Kidney (tissue), 14 donors: ENCODE results near the gene POGLUT3. TPM values are rescaled to one million over a fixed set of nuclear protein-coding genes. Genes with fewer than 3 reads are reported as not detected.

Experiments
- DNase-seq, 5 donors: peaks; one replicate each; pipeline ENCODE4 v3.0.0-alpha.2; 2013 to 2020
- FAIRE-seq: peaks from 2 replicates; lab custom pipeline; 2012; peaks lifted over from hg19 to GRCh38; lab: Jason Lieb, UNC
- H3K27ac ChIP-seq, 2 donors: one replicate each; pipeline ENCODE4 v1.7.0; 2013; ENCODE audit warnings: low read depth in 2 of 2, low read length in 2 of 2, inconsistent platforms in 1 of 2
- H3K27me3 ChIP-seq: one replicate; pipeline ENCODE4 v1.7.1; 2013; ENCODE audit warnings: low read length, inconsistent platforms; ENCODE audit not compliant: control insufficient read depth, insufficient read depth
- H3K36me3 ChIP-seq, 3 donors: one replicate each; pipeline versions ENCODE4 v1.7.0 to v1.7.1; 2013; ENCODE audit warnings: low read length in 3 of 3, control low read depth in 1 of 3, inconsistent platforms in 1 of 3; ENCODE audit not compliant: insufficient read depth in 3 of 3, control insufficient read depth in 2 of 3
- H3K4me1 ChIP-seq, 3 donors: one replicate each; pipeline versions ENCODE4 v1.7.0 to v1.7.1; 2013; ENCODE audit warnings: low read length in 3 of 3, inconsistent platforms in 1 of 3, low read depth in 1 of 3; ENCODE audit not compliant: control insufficient read depth in 2 of 3, insufficient read depth in 2 of 3
- H3K4me3 ChIP-seq, 3 donors: one replicate each; pipeline versions ENCODE4 v1.7.0 to v1.8.1; 2013; ENCODE audit warnings: low read length in 3 of 3, control low read depth in 1 of 3, inconsistent platforms in 1 of 3
- H3K9ac ChIP-seq, 3 donors: one replicate each; pipeline versions ENCODE4 v1.7.0 to v1.7.1; 2013; ENCODE audit warnings: low read length in 3 of 3, control low read depth in 1 of 3, inconsistent platforms in 1 of 3
- H3K9me3 ChIP-seq, 3 donors: one replicate each; pipeline versions ENCODE4 v1.7.0 to v1.7.1; 2013; ENCODE audit warnings: low read length in 3 of 3, control low read depth in 1 of 3, inconsistent platforms in 1 of 3; ENCODE audit not compliant: control insufficient read depth in 2 of 3, insufficient read depth in 1 of 3
- intact Hi-C: fragments of 100-400 bp; cut with DNase I; formaldehyde crosslinking; loops from one replicate; pipeline ENCODE4 v1.11.1; 2022
- polyA plus RNA-seq: library from polyadenylated mRNA; stranded (reverse); fragments of 350-450 nt; fragmentation: Illumina TruSeq; extraction: RNeasy Lipid Tissue Mini Kit (QIAGEN cat#74804); gene quantifications from one replicate; pipeline ENCODE4 v1.2.3, GENCODE V29; 2014; ENCODE audit warnings: low read depth, low replicate concordance; ENCODE audit not compliant: insufficient read depth
- total RNA-seq: library from RNA; stranded (reverse); fragmentation: NEBNext Ultra II Directional; extraction: Animal tissue kit (Norgen Biotek cat#: 25700); gene quantifications from one replicate; pipeline ENCODE4 v1.2.1, GENCODE V29; 2021
- TF ChIP-seq, protein P1 (sequence below): IDR thresholded peaks from 3 replicates; pipeline ENCODE4 v1.5.1; 2012; ENCODE audit warnings: mild to moderate bottlenecking, moderate library complexity, borderline replicate concordance; ENCODE audit not compliant: insufficient read depth; ENCODE audit errors: extremely low read depth
- donor health status: control.
- donor health status: control.
- donor health status: control.
- donor health status: control.
- donor health status: control.
- donor health status: DM: yes; HTN: yes; CAD: no.
- donor health status: Normal renal cell carcinoma (clear cell type).

The POGLUT3 gene
- total and polyA plus RNA-seq, 2 donors from 2014 or later = 13.6 to 22.0 TPM

GRCh38 chr11:108535384-108535955 is 37.3 kb upstream of the POGLUT3 start:
- H3K9me3 ChIP-seq = no peaks in the 10 kb centered on the region
- peaks cover 0 to 5% (median 4%) of the 10 kb centered on the region in 3 donors for H3K4me1 ChIP-seq
- H3K27ac ChIP-seq = no peak overlapping the region
- no peak overlapping the region for H3K9ac ChIP-seq
- no peaks in the 10 kb centered on the region for H3K27me3 ChIP-seq
- DNase-seq = no peak
- no peak for FAIRE-seq
- H3K36me3 ChIP-seq = no peaks in the 10 kb centered on the region
- intact Hi-C loops = no loop called here
- TF ChIP-seq, protein P1, sequence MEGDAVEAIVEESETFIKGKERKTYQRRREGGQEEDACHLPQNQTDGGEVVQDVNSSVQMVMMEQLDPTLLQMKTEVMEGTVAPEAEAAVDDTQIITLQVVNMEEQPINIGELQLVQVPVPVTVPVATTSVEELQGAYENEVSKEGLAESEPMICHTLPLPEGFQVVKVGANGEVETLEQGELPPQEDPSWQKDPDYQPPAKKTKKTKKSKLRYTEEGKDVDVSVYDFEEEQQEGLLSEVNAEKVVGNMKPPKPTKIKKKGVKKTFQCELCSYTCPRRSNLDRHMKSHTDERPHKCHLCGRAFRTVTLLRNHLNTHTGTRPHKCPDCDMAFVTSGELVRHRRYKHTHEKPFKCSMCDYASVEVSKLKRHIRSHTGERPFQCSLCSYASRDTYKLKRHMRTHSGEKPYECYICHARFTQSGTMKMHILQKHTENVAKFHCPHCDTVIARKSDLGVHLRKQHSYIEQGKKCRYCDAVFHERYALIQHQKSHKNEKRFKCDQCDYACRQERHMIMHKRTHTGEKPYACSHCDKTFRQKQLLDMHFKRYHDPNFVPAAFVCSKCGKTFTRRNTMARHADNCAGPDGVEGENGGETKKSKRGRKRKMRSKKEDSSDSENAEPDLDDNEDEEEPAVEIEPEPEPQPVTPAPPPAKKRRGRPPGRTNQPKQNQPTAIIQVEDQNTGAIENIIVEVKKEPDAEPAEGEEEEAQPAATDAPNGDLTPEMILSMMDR = no peak
- H3K4me3 ChIP-seq = no peak overlapping the region

DNA sequence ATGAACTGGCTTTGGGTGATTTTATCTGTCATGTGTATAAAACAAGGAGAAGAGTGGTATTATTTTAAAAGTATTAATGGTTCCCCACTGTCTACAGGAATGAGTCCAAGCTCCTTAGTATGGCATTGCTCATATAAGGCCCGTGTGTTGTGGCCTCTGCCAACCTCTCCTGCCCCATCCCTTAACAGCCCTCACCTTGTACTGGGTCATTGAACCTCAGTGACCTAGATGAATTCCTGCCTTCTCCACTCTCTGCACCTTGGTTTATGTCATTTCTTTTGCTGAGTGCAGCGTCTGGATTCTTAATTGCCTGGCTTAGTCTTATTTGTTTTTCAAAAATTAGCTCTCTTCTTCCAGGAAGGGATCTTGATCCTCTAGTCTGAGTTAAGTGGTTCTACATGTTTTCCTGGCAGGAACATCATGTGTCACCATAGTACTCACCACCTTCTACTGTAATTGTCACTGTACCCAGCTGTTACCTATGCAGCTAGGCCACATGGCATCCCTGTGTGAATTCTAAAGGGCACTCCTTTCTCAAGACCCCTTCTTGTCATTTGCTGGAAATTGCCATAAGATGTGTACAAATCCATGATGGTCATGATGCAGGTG is 36.2 kb upstream of the POGLUT3 start:
- Histone ChIP-seq H3K4me3 (no peak overlapping the region), H3K9me3 (no peaks in the 10 kb centered on the region), H3K9ac (no peak overlapping the region), H3K36me3 (no peaks in the 10 kb centered on the region), H3K27ac (no peak overlapping the region), H3K4me1 (peaks cover 0 to 5% (median 4%) of the 10 kb centered on the region in 3 donors), H3K27me3 (no peaks in the 10 kb centered on the region)
- DNase-seq (no peak), FAIRE-seq (no peak)
- intact Hi-C loops = no loop called here
- TF ChIP-seq, protein P1 = no peak

GRCh38 chr11:108530426-108530825 is 32.2 kb upstream of the POGLUT3 start:
- Histone ChIP-seq H3K9ac (no peak overlapping the region), H3K27me3 (no peaks in the 10 kb centered on the region), H3K4me3 (no peak overlapping the region), H3K27ac (no peak overlapping the region), H3K9me3 (no peaks in the 10 kb centered on the region), H3K36me3 (no peaks in the 10 kb centered on the region), H3K4me1 (no peaks in the 10 kb centered on the region)
- no peak for FAIRE-seq
- intact Hi-C loops = no loop called here
- TF ChIP-seq, protein P1 = no peak
- no peak for DNase-seq
